ENCODE measurements around the gene RCVRN.

RCVRN gene

DNA sequence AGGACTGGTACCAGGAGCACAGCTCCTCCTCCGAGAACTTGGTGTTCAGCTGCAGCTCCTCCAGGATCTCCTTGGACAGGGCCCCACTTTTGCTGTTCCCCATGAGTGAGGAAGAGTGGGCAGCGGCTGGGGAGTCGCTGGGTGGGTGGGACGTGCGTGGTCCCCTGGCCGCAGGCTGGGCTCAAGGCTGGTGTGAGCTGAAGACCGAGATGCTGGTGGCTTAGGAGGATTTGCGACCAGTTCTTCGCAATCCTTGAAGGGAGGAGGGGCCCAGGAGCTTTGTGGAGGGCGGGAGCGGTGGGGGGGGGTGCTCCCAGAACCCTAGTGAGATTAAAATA, at the start of gene RCVRN:
Gene RCVRN, minus strand, starts transcription at position 194 of the 338 bp plus-strand sequence. Its CDS starts 91 bp downstream, at position 103.
- no peak for DNase-seq (ENCODE audit: low read depth)

DNA sequence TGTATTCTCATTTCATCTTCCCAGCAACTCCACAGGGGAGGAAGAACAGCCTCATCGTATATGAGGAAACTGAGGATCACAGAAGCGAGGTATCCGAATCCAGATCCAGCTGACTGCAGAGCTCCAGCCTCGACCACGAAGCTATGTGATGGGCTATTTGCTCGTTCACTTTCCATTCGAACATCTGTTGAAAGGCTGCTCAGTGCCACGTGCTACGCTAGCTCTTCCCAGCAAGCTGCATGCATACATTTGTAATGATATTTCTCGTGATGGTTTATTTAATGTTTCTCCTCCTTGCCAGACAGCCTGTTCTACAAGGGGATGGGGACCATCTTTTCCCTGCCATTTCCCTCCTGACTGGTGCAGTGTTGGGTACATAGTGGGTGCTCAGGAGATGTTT, 48.4 kb upstream of the RCVRN start:
- no peak for DNase-seq (ENCODE audit: low read depth)

DNA sequence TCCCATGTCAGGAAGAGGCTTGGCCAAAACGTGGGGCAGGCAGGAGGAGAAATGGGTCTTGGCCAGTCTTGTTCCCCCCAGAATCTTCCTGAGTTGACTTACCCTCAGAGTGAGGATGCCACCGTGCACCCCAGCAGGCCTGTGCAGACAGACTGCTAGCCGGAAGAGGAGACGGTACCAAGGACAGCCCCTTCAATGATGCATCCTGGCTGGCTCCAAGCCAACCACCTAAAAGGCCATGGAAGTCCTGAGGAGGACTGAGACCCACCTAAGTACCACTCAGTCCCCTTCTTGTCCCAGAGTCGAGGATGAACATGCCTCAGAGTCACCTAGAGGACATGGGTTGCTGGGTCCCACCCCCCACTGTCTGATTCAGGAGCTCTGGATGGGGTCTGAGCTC, 46.7 kb upstream of the RCVRN start:
- DNase-seq (ENCODE audit: low read depth), result no peak

DNA sequence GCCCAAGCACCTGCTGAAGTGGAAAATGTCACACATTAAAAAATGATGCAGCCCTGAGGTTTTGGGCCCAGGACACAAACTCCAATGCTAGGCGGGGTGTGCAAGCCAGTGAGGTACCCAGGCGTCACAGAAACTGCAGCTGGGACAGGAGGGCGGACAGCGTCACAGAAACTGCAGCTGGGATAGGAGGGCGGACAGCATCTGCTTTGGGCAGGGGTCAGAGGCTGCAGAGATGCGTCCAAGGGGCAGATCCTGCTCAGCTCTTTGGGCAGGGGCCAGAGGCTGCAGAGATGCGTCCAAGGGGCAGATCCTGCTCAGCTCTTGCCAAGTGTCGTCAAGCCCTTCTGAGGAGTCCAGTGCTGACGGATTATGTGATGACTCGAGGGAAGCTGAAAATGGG, 43.9 kb upstream of the RCVRN start:
- DNase-seq (ENCODE audit: low read depth), result no peak

DNA sequence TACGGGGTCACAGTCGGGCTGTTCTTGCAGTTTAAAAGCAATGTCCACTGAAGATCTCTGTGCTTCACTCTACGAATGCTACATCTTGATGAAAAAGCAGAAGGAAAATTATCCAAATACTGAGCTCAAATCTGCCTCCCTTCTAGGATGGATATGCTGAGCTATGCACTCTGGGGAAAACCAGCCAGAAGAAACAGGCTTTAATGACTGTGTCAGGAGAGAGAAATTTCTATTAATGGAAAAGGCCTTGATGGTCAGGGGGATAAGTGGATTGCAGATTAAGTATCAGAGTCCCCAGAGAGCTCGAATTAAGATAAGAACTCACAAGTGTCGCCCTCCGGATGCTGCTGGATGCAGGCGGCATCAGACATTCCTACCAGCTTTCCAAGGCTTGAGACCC, 39.6 kb upstream of the RCVRN start:
- no peak for DNase-seq (ENCODE audit: low read depth)

DNA sequence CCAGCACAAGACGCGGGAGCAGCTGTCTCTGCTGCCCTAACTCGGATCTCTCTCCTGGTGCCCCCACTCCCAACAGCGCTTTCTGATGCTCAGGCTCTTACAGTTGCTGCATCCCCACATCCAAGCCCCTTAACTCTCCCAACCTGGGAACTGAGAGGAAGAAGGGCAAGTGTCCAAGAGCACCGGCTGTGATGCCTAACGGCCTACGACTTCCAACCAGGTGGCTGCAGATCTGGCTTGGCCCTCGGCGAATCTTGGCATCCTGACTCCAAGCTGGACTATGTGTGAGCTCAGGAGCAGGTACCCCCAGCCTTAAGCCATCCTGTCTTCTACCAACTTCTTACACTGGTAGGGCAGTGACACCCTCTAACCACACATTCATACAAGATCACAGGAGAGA, 38.3 kb upstream of the RCVRN start:
- DNase-seq (ENCODE audit: low read depth), result no peak

DNA sequence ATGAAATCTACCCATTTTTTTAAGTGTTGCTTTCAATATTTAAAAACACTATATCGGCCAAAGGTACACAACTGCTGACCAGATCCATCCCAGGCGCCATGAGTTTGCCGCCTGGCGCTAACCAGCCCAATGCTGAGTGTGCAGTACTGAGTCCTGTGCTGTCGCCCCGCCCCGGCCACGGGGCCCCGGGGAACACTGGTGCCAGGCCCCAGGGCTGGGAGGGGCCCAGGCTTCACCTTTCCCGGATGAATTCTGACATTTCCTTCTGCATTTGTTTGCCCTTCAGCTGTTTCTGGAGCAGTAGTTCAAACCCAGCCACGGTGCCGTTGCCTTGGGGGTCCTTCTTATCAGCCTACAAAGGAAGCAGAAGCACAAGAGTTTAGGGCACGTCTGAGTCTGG, 37.8 kb upstream of the RCVRN start:
- DNase-seq (ENCODE audit: low read depth), result no peak

DNA sequence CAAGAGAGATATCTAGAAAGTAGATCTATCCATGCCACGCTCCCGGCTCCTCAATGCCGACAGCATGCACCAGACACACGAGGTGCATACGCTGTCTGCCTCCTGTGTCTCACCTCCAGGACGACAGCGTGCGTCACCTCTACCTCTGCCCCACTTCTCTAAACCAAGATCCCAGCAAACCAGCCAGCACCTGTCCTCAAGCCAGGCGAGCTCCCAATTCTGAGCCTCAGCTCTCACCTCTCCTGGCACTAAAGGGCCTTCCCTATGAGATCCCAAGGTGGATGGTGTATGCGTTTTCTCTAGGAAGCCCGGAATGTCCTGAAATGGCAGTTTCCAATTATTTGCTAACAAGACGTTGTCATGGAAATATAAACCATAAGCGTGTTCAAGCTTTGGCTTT, 36.2 kb upstream of the RCVRN start:
- DNase-seq (ENCODE audit: low read depth), result no peak

DNA sequence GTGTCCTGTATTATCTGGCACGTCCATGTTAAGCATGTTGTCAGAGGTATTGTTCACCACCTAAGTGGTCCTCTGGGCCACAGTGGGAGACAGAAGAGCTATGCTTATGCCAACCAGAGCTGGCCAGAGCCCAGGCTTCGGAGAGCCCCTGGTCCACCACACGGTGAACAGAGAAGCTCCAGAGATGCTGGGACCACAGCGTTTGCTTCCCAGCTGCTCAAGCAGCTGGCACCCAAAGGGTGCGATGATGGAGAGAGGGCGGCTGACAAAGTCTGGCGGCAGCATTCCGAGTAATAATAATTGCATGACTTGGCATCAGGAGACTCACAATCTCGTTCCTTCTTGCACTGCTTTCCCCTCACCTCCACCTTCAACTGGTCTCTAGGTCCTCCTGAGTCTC, 35.8 kb upstream of the RCVRN start:
- no peak for DNase-seq (ENCODE audit: low read depth)

DNA sequence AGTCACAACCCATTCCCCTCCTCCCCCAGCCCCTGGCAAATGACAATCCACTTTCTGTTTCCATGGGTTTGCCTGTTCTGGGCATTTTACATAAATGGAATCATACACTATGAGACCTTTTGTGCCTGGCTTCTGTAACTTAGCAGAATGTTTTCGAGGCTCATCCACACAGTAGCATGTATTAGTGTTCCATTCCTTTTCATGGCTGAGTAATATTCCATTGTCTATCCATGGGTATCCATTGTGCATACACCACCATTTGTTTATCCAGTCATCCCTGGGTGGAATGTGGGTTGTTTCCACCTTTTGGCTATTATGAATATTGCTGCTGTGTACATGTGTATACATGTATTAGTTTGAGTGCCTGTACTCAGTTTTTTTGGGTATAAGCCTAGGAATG, 33.7 kb upstream of the RCVRN start:
- no peak for DNase-seq (ENCODE audit: low read depth)

DNA sequence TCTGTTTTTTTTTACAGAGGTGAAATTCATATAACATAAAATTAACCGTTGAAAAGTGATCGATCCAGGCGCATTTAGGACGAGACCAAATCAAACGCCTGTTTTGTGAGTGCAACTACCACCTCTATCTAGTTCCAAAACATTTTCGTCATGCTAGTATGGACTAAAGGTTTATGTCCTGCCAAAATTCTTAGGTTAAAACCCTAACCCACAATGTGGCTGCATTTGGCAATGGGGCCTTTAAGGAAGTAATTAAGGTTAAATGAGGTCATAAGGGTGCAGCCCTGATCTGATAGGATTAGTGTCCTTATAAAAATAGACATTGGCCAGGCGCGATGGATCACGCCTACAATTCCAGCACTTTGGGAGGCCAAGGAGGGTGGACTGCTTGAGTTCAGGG, 32.8 kb upstream of the RCVRN start:
- DNase-seq (ENCODE audit: low read depth), result no peak

DNA sequence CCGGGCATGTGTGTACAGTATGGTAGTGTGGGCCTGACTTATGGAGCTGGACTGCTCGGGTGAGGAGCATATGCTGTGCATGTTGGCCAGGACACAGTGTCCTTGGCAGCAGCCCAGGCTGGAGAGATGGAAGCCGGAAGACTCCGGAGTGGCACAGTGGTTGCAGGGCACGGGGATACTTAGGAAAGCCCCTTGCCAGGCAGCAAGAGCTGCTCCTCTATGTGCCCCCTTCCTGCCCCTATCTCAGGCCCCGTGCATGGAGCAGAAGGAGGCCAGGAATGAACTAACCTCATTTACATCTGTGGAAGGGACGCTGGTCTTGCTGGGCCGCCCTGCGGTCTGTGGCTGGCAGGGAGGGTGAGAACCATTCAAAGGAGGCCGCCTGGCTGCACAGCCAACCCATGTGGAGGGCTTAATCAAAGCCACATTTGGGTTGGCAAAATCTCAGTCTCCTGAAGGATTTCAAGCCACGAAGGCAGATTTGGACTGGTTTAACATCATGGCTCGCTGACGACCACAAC, 32.2 kb upstream of the RCVRN start:
- no peak for DNase-seq (ENCODE audit: low read depth)

DNA sequence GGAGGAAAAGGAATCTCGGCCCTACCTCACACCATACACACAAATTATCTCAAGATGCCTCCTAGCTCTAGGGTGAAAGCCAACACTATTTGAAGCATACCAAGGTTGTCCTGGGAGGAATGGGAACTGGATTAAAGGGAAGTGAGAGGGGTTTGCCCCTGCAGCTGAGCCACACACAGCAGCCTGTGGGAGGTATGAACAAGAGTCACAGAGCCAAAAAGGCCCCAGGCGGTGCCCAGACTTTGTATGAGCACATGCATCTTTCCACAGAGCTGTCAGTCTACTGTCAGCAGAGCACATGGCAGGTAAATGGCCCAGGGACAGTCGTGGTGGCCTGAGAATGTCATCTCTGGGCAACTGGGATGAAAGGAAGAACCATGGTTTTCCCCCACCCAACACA, 31.0 kb upstream of the RCVRN start:
- DNase-seq (ENCODE audit: low read depth), result no peak

DNA sequence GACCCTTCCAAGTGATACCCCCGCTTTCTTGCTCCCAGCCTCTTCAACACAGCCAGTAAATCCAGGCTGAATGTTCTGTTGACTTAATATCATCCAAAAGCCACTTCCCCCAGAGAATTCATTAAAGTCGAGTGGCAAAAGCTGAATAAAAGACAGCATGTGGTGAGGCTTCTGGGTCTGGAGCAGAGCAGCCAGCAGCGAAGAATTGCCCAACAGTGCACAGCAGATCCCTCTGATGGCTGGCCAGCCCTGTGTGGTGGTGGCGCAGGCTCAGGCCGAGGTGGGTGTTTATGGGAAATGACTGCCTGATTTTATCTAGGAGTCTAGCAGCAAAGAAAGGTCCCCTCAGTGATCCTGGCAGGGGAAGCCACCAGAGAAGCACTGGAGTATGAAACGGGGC, 30.3 kb upstream of the RCVRN start:
- no peak for DNase-seq (ENCODE audit: low read depth)

DNA sequence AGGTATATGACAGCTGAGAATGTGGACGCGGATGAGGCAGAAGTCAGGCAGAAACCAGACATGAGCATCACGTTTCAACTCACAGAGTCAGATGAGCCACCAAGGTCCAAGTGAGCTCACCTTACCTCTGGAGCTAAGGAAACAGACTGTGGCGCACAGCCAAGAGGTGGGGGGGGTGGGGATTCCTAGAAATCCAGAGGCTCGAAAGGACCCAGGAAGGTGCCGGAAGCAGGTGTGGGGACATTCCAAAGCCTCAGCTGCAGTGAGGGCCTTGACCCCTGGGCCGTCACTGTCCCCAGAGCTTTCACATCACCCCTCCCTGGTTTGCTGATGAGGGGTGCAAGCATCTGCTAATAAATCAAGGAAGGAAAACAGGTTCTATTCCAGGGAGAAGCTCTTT, 29.3 kb upstream of the RCVRN start:
- no peak for DNase-seq (ENCODE audit: low read depth)

DNA sequence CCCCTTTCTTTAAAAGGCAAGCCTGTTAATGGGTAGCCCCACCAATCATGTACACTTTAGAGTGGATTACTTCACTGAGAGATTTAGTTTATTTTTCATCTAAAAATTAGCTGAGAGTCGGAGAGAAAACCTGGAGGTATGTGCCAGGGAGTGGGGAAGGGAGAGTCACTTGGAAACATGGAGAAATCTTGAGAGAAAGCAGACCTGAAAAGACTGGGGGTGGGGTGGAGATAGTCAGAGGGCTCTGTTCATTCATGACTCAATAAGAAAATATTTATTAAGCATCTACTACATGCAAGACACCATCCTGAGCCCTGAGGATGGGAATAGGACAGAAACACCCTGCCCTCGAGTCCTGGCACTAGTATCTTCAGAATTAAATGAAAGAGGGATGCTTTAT, 27.4 kb upstream of the RCVRN start:
- no peak for DNase-seq (ENCODE audit: low read depth)

DNA sequence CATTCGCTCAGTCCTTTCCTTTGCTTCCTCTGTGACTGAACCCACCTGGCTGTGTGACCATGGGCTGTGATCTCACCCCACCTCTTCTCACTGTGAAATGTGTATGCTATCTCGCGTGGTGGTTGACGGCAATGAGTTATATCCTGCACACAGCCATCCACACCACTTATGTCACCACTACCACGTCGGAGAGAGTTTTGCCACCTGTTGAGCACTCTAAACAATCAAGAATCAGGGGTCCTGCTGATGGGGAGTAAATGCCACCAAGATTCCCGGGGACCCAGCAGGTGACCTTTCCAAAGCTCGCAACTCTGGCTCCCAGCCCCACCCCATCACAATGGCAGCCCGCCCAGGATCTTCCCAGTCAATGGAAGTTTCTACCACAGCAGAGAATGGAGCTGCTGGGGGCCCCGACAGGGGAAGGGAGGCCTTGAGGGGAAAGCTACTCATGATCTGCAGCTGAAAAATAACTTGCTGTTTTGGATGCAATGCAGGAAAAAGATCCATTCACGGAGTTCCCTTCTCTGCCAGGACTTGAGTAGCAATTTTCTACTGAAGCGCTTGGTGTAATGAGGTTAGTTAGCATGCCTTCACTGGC, 26.2 kb upstream of the RCVRN start:
- no peak for DNase-seq (ENCODE audit: low read depth)

DNA sequence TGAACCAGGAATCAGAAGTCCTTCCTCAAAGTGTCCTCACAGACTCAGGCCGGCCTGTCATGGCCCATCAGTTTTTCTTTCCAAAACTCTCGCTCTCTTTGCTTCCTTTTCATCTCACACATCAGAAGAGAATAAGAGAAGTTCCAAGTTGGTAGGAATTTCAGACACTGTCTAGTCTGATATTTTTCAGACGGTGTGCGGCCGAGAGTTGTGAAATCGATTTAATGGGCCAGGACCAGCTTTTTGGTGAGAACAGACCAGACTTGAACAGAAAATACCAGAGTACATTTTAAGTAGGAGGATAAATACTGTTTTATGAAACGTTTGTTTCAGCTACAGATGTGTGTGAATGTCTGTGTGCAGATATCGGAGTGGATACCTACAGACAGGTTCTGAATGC, 24.8 kb upstream of the RCVRN start:
- no peak for DNase-seq (ENCODE audit: low read depth)

DNA sequence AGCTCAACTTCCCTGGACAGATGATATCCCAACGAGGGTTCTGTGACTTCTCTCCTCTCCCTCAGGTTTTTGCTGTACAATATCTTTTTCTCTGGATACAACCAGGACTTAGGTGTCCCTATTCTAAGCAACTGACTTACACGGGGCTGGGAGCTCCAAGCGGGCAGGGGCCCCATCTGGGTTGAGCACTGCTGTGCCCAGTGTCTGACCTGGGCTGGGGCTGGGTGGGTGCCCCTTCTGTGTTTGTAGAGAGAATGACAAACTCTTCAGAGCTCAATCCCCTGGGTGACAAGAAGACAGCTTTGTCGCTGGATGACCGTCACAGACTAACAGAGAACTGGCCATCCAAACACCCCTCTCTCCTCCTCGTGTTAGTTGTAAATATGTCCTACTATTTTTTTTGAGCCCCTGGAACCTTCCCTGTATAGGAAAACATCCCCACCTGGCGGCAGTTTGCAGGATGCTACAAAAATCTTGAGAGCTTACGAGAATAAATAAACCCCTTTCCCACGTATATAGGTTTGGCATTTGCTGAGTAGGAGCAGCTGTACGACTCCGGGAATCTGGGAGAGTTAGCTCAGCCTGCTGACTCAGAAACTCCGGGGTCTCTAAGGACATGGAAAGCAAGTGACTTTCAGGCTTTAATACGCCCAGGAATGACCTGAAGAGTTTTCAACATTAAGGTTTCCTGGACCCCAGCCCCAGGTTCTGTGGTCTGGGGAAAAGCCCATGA, 23.7 kb upstream of the RCVRN start:
- DNase-seq (ENCODE audit: low read depth), result no peak

DNA sequence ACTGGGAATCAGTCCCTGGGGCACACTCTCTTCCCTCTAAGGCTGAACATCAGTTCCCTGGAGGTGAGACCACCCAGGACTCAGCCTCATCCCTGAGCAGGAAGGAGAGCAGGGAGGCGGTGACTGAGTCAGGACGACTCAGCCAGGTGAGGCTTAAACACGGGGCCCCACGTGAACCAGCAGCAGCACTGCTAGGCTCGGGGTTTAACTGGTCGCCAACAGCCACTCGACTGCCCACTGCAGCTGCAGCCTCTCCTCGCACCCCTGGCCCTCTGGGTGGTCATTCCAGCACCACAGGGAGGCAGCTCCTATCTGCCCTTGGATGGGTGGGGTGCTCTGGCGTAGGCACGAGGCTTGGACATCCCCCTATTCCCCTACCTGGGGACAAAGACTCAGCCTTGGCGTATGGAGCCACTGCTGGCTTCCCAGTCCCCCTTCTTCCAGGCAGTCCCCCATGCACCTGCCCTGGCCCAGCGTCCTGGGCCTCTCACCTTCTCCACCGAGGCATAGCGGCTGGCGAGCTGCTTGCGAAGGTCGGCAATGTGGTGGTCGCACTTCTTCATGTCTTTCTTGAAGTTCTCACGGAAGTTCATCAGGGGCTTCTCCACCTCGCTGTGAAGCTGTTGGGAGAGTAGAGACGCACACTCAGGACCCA, 21.2 kb upstream of the RCVRN start:
- DNase-seq (ENCODE audit: low read depth), result no peak

DNA sequence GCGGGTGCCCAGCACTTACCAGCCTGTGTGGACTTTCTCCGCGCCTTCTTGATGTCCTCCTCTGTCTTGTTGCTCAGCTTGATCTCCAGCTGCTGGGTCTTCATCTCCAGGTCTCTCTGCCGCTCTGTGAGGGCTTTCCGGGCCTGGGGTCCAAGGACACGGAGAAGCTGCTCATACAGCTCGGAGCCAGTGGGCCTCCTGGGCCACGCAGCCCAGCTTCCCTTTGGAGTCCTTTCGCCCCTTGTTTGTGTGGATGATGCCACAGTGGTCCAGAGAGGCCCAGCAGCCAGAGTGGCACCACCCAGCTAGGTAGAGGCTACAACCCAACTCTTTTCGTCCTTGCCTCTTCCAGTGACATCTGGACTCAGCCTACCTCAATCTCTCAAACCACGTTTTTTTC, 20.4 kb upstream of the RCVRN start:
- no peak for DNase-seq (ENCODE audit: low read depth)

DNA sequence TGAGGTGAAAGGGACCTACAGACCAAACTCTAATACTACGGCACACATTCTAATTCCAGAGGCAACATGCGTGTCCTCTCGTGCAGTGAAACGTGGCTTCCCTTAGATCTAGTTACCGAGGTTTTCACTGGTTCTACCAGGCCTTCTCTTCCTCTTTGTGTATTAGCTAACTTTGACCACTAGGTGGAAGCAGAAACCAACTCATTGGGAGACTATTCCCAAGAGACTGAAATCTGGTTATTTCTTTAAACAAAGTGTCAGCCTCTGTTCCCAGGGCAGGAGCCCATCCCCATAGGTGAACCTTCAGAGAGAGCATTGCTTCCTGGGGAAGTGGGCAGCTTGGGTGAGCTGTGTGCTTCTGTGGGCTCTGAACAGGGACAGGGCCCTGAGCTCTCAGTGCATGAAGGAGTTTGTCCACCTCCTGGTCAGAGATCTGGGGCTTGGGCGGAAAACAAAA, 19.7 kb upstream of the RCVRN start:
- DNase-seq (ENCODE audit: low read depth), result no peak

DNA sequence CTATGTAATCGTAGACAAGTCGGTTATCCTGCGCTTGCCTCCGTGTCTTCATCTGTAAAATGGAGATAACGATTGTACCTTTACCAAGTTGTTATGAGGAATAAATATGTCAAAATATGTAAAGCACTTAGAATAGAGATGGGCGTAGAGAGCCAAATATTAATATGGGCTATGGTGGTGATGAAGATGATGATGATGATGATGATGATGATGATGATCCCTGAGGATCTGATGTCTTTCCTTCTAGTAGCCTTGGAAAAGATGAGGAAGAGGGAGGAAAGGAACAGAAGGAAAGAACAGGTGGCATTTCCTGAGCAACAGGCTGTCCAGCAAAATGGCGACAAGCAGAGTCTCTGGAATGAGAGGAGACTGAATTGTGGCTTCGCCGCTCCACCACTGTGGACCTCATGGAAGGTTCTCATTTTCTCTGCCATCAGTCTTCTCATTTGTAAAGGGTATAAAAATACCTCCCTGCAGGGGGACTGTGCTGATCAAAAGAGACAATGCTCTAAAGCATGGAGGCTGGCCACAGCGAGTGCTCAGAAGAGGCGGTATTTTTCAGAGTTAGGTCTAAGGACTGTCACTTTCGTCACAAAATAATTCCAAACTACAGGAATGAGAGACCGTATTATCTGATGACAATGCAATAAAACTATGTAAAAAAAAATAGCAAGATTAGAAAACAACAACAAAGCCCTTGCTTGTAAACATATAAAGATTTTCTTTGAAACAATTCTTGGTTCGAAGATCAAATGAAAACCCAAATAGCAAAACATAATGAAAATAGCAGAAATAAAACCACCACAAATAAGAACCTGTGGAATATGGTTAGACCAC, 17.2 kb upstream of the RCVRN start:
- no peak for DNase-seq (ENCODE audit: low read depth)
